ENCODE data around the gene CPSF3.

DNA sequence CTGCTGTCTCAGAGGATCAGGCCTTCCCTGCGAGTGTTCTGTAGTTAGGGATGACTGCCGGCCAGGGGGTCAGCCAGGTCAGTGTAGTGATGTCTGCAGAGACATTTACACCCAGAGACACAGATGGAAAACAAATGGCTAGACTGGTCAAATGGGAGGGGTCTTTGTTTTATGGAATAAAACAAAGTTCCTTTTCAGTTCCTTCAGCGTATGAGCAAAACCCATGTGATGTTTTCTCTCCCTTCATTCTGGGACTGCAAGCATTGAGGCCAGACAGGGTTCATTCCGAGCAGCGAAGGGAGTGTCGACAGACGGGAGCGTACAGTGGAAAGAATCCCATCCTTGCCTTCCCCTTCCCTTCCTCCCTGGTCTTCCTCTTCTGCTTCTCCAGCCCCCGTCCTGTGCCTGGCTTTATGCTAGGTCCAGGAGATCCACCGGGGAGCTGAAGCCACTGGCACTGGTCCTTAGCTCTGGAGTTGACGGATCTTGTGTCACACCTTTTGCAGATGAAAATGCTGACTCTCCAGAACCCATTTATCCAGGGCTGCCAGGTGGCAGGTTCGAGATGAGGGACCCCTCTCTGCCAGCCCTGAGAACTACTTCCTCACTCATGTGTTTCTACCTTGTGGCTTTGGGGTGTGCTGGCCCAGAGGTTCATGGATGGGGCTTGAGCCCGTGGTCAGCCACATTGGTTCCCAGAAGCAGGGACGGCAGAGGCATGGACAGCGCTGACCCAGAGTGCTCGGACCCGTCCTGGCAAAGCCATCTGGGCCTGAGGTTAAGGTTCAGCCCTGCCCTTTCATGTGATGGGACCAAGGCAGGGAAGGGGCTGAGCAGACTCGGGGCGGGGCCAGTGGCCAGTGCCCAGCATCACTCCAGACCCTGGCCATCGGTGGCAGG lies 24.3 kb upstream of the CPSF3 start:
- no peak for TF ChIP-seq POLR2A (IDR thresholded peaks at IDR 0.05)
- TF ChIP-seq, protein P1, sequence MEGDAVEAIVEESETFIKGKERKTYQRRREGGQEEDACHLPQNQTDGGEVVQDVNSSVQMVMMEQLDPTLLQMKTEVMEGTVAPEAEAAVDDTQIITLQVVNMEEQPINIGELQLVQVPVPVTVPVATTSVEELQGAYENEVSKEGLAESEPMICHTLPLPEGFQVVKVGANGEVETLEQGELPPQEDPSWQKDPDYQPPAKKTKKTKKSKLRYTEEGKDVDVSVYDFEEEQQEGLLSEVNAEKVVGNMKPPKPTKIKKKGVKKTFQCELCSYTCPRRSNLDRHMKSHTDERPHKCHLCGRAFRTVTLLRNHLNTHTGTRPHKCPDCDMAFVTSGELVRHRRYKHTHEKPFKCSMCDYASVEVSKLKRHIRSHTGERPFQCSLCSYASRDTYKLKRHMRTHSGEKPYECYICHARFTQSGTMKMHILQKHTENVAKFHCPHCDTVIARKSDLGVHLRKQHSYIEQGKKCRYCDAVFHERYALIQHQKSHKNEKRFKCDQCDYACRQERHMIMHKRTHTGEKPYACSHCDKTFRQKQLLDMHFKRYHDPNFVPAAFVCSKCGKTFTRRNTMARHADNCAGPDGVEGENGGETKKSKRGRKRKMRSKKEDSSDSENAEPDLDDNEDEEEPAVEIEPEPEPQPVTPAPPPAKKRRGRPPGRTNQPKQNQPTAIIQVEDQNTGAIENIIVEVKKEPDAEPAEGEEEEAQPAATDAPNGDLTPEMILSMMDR (IDR thresholded peaks at IDR 0.05), result no peak
- TF ChIP-seq POLR2AphosphoS5 (IDR thresholded peaks at IDR 0.05), result peak in 1 of 2 donors; percentile 35
- no peak for TF ChIP-seq EP300 (IDR thresholded peaks at IDR 0.05)
